HK-2 (cell line): Measurements from ENCODE around the gene SERTAD1.
"Not testable (repeated sequence)": the region's sequence is repeated elsewhere in the genome, so short reads cannot be mapped to it uniquely, and the experiment has no call there.

Experiments
- DNase-seq: peaks from one replicate; pipeline ENCODE4 v3.0.0-alpha.2; 2018; ENCODE audit not compliant: unreplicated experiment

The SERTAD1 gene

GRCh38 chr19:40425450-40426287 lies at the start of gene SERTAD1:
TSS of gene SERTAD1 (minus strand) at chr19:40425992. CDS start at chr19:40423546, 2,446 bp downstream.
- peak; percentile 99 for DNase-seq

GRCh38 chr19:40474737-40475136 lies 48.9 kb upstream of the SERTAD1 start:
- no peak for DNase-seq

- DNase-seq, result no peak
Measured at GRCh38 chr19:40472516-40472915, 46.7 kb upstream of the SERTAD1 start.

- DNase-seq, result no peak
Measured at GRCh38 chr19:40471111-40471510, 45.3 kb upstream of the SERTAD1 start.

- no peak for DNase-seq
Measured at GRCh38 chr19:40469011-40469410, 43.2 kb upstream of the SERTAD1 start.

- DNase-seq, result no peak
Measured at GRCh38 chr19:40466985-40467734, 41.4 kb upstream of the SERTAD1 start, which contains the start of gene SPTBN4. TSS of gene SPTBN4 (plus strand) at chr19:40467001. CDS start at chr19:40472622, 5,621 bp downstream.

- DNase-seq, result no peak
Measured at GRCh38 chr19:40466219-40466984, 40.6 kb upstream of the SERTAD1 start.

GRCh38 chr19:40465557-40466218 lies 39.9 kb upstream of the SERTAD1 start, which contains the start of gene BLVRB:
TSS of gene BLVRB (minus strand) at chr19:40465745. CDS start at chr19:40465688, 57 bp downstream.
- DNase-seq, result peak; percentile 98

- no peak for DNase-seq
Measured at GRCh38 chr19:40465025-40465556, 39.3 kb upstream of the SERTAD1 start.

- DNase-seq, result peak; percentile 89
Measured at GRCh38 chr19:40464059-40465024, 38.5 kb upstream of the SERTAD1 start.

GRCh38 chr19:40463587-40464037 lies 37.8 kb upstream of the SERTAD1 start:
- peak; percentile 41 for DNase-seq

- no peak for DNase-seq
Measured at GRCh38 chr19:40461669-40462221, 36.0 kb upstream of the SERTAD1 start.

GRCh38 chr19:40460185-40460584 lies 34.4 kb upstream of the SERTAD1 start:
- DNase-seq, result no peak

- no peak for DNase-seq
Measured at GRCh38 chr19:40458597-40458974, 32.8 kb upstream of the SERTAD1 start.

- no peak for DNase-seq
Measured at GRCh38 chr19:40457953-40458596, 32.3 kb upstream of the SERTAD1 start.

GRCh38 chr19:40457048-40457447 lies 31.3 kb upstream of the SERTAD1 start:
- no peak for DNase-seq

GRCh38 chr19:40453943-40454342 lies 28.2 kb upstream of the SERTAD1 start:
- DNase-seq, result not testable (repeated sequence)

- DNase-seq, result no peak
Measured at GRCh38 chr19:40453151-40453735, 27.5 kb upstream of the SERTAD1 start.

GRCh38 chr19:40452016-40452415 lies 26.2 kb upstream of the SERTAD1 start:
- no peak for DNase-seq
